Panc1 (cell line): ENCODE results near the gene CHD1L. TPM values are rescaled to one million over a fixed set of nuclear protein-coding genes. Genes with fewer than 3 reads are reported as not detected.

Experiments used
- ATAC-seq: fragments of 200-7000 bp; cut with Tn5 transposase; 2 replicates; pipeline ENCODE4 v1.9.1; 2020; ENCODE audit warnings: mild to moderate bottlenecking, moderate library complexity
- BruUV-seq: library from RNA; stranded (reverse); fragments of 400-500 nt; replicated peaks from 2 replicates; lab custom pipeline; 2021; lab: Mats Ljungman, UMichigan
- CTCF ChIA-PET: fragments of 300-600 bp; sonication (Branson Sonifier 250); formaldehyde crosslinking; loops from one replicate; lab custom pipeline; 2022; ENCODE audit warnings: antibody characterized with exemption; lab: Charles Lee
- POLR2A ChIA-PET: fragments of 300-600 bp; sonication (Branson Sonifier 250); formaldehyde crosslinking; loops from one replicate; lab custom pipeline; 2022; ENCODE audit warnings: antibody characterized with exemption; lab: Charles Lee
- DNase-seq: peaks from one replicate; pipeline ENCODE4 v3.0.0-alpha.2; 2010; ENCODE audit warnings: low read depth, low spot score
- H3K27ac ChIP-seq: 2 replicates; pipeline ENCODE4 v1.5.1; 2011; ENCODE audit warnings: mild to moderate bottlenecking, low read length, inconsistent platforms
- H3K27me3 ChIP-seq: fragments of 200-500 bp; sonication (Bioruptor generic); 2 replicates; pipeline ENCODE4 v1.6.0; 2014; ENCODE audit warnings: low read length, inconsistent platforms; ENCODE audit not compliant: control insufficient read depth, insufficient read depth
- H3K36me3 ChIP-seq: fragments of 200-500 bp; sonication (Bioruptor generic); 2 replicates; pipeline ENCODE4 v1.5.1; 2014; ENCODE audit warnings: inconsistent platforms, mild to moderate bottlenecking, low read length, moderate library complexity; ENCODE audit not compliant: control insufficient read depth, insufficient read depth
- H3K4me1 ChIP-seq: 2 replicates; pipeline ENCODE4 v1.5.1; 2011; ENCODE audit warnings: inconsistent platforms, mild to moderate bottlenecking, low read length, moderate library complexity; ENCODE audit not compliant: control insufficient read depth, insufficient read depth
- H3K4me3 ChIP-seq, 2 experiments: 2 replicates each; pipeline ENCODE4 v1.5.1; 2011 to 2012; ENCODE audit warnings: low read depth in 2 of 2, low read length in 2 of 2, mild to moderate bottlenecking in 2 of 2, inconsistent platforms in 1 of 2, moderate library complexity in 1 of 2
- H3K9me3 ChIP-seq: fragments of 200-500 bp; sonication (Bioruptor generic); 2 replicates; pipeline ENCODE4 v1.5.1; 2014; ENCODE audit warnings: low read depth, mild to moderate bottlenecking, inconsistent platforms, low read length, moderate library complexity; ENCODE audit not compliant: control insufficient read depth, insufficient read depth
- POLR2AphosphoS5 ChIP-seq: IDR thresholded peaks from 2 replicates; pipeline ENCODE4 v1.6.1; 2012; ENCODE audit warnings: mild to moderate bottlenecking, low read depth, low read length, moderate library complexity
- REST ChIP-seq, 2 experiments: IDR thresholded peaks; 2 replicates each; pipeline ENCODE4 v1.6.1; 2011 to 2012; ENCODE audit warnings: low read depth in 2 of 2, control low read depth in 1 of 2, low read length in 1 of 2, mild to moderate bottlenecking in 1 of 2, moderate library complexity in 1 of 2; ENCODE audit not compliant: insufficient read depth in 1 of 2
- SIN3A ChIP-seq: IDR thresholded peaks from 2 replicates; pipeline ENCODE4 v1.6.1; 2012; ENCODE audit warnings: low read depth, mild to moderate bottlenecking, low read length, moderate library complexity, borderline replicate concordance; ENCODE audit not compliant: insufficient read depth
- TCF7L2 ChIP-seq: IDR thresholded peaks from 2 replicates; pipeline ENCODE4 v1.6.1; 2011; ENCODE audit warnings: mild to moderate bottlenecking, low read depth, low read length, inconsistent platforms
- in situ Hi-C: cut with HindIII; loops from 2 replicates; pipeline ENCODE4 v1.10.0; 2016; ENCODE audit warnings: low sequenced_read_pairs, low pct_unique_long_range_greater_than_20kb
- intact Hi-C: fragments of 100-400 bp; cut with micrococcal nuclease; formaldehyde crosslinking; loops from one replicate; pipeline ENCODE4 v1.10.0; 2022; ENCODE audit not compliant: unreplicated experiment
- total RNA-seq: library from RNA; stranded (reverse); gene quantifications from one replicate; pipeline ENCODE4 v1.2.1, GENCODE V29; 2021; ENCODE audit not compliant: unreplicated experiment
- TF ChIP-seq, protein P1 (sequence below): fragments of 450-650 bp; IDR thresholded peaks from 2 replicates; pipeline ENCODE4 v1.5.1; 2017; ENCODE audit warnings: mild to moderate bottlenecking

Gene CHD1L
- total RNA-seq, 1 experiment from 2014 or later, result 48.3 TPM

- H3K36me3 ChIP-seq, result peaks cover 25% of the 10 kb centered on the region
- no peak for DNase-seq
- no peak for ATAC-seq
- H3K9me3 ChIP-seq, result no peaks in the 10 kb centered on the region
- no peak for TF ChIP-seq REST (IDR thresholded peaks at IDR 0.05; ENCODE audit: insufficient read depth in 1 of 2, low read depth in 2 of 2, low read length in 1 of 2)
- no peak for TF ChIP-seq TCF7L2
- H3K27ac ChIP-seq, result no peak overlapping the region
- H3K4me3 ChIP-seq, result no peak overlapping the region
- ChIA-PET CTCF (interaction anchor here (0.5 kb wide), 1 partner anchor 35 kb away, joined by 4 read pairs; no protein-coding TSS in a partner anchor), POLR2A (no interaction called here)
- H3K4me1 ChIP-seq, result no peaks in the 10 kb centered on the region
- in situ Hi-C loops (no loop called here), intact Hi-C loops (no loop called here)
- no TSS peak for BruUV-seq
- H3K27me3 ChIP-seq, result no peaks in the 10 kb centered on the region
Observed at GRCh38 chr1:147264158-147264768, 21.8 kb downstream of the CHD1L start.

DNA sequence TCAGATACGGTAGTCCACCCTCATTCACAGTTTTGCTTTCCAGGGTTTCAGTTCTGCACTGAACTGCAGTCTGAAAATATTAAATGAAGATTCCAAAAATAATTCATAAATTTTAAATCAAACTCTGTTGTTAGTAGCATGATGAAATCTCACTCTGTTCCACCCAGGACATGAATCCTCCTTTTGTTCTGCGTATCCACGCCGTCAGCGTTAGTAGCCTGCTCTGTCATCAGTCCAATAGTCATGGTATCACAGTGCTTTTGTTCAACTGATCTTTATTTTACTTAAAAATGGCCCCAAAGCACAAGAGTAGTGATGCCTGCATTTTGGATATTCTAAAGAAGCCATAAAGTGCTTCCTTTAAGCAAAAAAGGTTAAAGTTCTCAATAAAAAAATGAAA is 23.9 kb downstream of the CHD1L start:
- no peaks in the 10 kb centered on the region for H3K4me1 ChIP-seq
- H3K36me3 ChIP-seq, result peaks cover 17% of the 10 kb centered on the region
- in situ Hi-C loops (no loop called here), intact Hi-C loops (no loop called here)
- TF ChIP-seq REST (IDR thresholded peaks at IDR 0.05; ENCODE audit: insufficient read depth in 1 of 2, low read depth in 2 of 2, low read length in 1 of 2) (no peak), SIN3A (no peak), TCF7L2 (no peak), POLR2AphosphoS5 (no peak)
- TF ChIP-seq, protein P1, sequence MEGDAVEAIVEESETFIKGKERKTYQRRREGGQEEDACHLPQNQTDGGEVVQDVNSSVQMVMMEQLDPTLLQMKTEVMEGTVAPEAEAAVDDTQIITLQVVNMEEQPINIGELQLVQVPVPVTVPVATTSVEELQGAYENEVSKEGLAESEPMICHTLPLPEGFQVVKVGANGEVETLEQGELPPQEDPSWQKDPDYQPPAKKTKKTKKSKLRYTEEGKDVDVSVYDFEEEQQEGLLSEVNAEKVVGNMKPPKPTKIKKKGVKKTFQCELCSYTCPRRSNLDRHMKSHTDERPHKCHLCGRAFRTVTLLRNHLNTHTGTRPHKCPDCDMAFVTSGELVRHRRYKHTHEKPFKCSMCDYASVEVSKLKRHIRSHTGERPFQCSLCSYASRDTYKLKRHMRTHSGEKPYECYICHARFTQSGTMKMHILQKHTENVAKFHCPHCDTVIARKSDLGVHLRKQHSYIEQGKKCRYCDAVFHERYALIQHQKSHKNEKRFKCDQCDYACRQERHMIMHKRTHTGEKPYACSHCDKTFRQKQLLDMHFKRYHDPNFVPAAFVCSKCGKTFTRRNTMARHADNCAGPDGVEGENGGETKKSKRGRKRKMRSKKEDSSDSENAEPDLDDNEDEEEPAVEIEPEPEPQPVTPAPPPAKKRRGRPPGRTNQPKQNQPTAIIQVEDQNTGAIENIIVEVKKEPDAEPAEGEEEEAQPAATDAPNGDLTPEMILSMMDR, result no peak
- POLR2A ChIA-PET, result no interaction called here
- ATAC-seq (no peak), DNase-seq (no peak)
- no peaks in the 10 kb centered on the region for H3K27me3 ChIP-seq
- H3K9me3 ChIP-seq, result no peaks in the 10 kb centered on the region
- CTCF ChIA-PET, result no interaction called here
- H3K4me3 ChIP-seq, result no peak overlapping the region
- BruUV-seq, result no TSS peak
- H3K27ac ChIP-seq, result no peak overlapping the region
